Measurements from ENCODE around the gene CT83.

CT83 gene

GRCh38 chrX:116462822-116463221, at the start of gene CT83:
CT83 (minus strand) TSS chrX:116462976; CDS start chrX:116462856, 120 bp downstream.
- no peak for DNase-seq (ENCODE audit: low read depth in 1 of 2, low spot score in 1 of 2)

GRCh38 chrX:116499780-116500179, 37.0 kb upstream of the CT83 start:
- DNase-seq (ENCODE audit: low read depth in 1 of 2, low spot score in 1 of 2): no peak

GRCh38 chrX:116493271-116493670, 30.5 kb upstream of the CT83 start:
- DNase-seq (ENCODE audit: low read depth in 1 of 2, low spot score in 1 of 2): no peak

- no peak for DNase-seq (ENCODE audit: low read depth in 1 of 2, low spot score in 1 of 2)
These were observed 27.3 kb upstream of the CT83 start for GRCh38 chrX:116490104-116490503.

- no peak for DNase-seq (ENCODE audit: low read depth in 1 of 2, low spot score in 1 of 2)
These were observed 17.3 kb upstream of the CT83 start for GRCh38 chrX:116480059-116480458.

GRCh38 chrX:116449156-116449555, 13.6 kb downstream of the CT83 start:
- no peak for DNase-seq (ENCODE audit: low read depth in 1 of 2, low spot score in 1 of 2)

- DNase-seq (ENCODE audit: low read depth in 1 of 2, low spot score in 1 of 2): no peak
These were observed 26.4 kb downstream of the CT83 start, which contains the start of gene SLC6A14 for GRCh38 chrX:116436358-116436816. SLC6A14 (plus strand) TSS chrX:116436606; CDS start chrX:116436710, 104 bp downstream.

- no peak for DNase-seq (ENCODE audit: low read depth in 1 of 2, low spot score in 1 of 2)
These were observed 27.2 kb downstream of the CT83 start for GRCh38 chrX:116435597-116435996.

GRCh38 chrX:116427978-116428377, 34.8 kb downstream of the CT83 start:
- no peak for DNase-seq (ENCODE audit: low read depth in 1 of 2, low spot score in 1 of 2)

- DNase-seq (ENCODE audit: low read depth in 1 of 2, low spot score in 1 of 2): no peak
These were observed 44.8 kb downstream of the CT83 start for GRCh38 chrX:116417968-116418367.

- DNase-seq (ENCODE audit: low read depth in 1 of 2, low spot score in 1 of 2): no peak
These were observed 45.6 kb downstream of the CT83 start for GRCh38 chrX:116417214-116417613.

GRCh38 chrX:116413273-116413672, 49.5 kb downstream of the CT83 start:
- no peak for DNase-seq (ENCODE audit: low read depth in 1 of 2, low spot score in 1 of 2)

Measured in activated T-helper 1 cell treated with anti-CD3 and anti-CD28 coated beads, Interleukin-2, amount 50 U/mL, for 16 hours (primary cell).